Smooth muscle cell (in vitro differentiated cells): Measurements from ENCODE around the gene FITM2. TPM values are rescaled to one million over a fixed set of nuclear protein-coding genes. Genes with fewer than 3 reads are reported as not detected.
A peak's percentile ranks its signal among the peaks of the same experiment; 100 is the strongest.

Experiments used
- DNase-seq: peaks from one replicate; lab custom pipeline; 2025; ENCODE audit not compliant: unreplicated experiment; lab: John Stamatoyannopoulos, UW
- H2AFZ ChIP-seq: fragments of 200-600 bp; sonication (generic); 2 replicates; pipeline ENCODE4 v1.6.0; 2016; ENCODE audit warnings: antibody characterized with exemption, low read depth, mild to moderate bottlenecking
- H3F3A ChIP-seq: fragments of 200-600 bp; sonication (generic); 2 replicates; pipeline ENCODE4 v1.6.0; 2017; ENCODE audit warnings: antibody characterized with exemption, low read depth
- H3K27ac ChIP-seq: fragments of 200-600 bp; sonication (generic); 2 replicates; pipeline ENCODE4 v1.5.1; 2016; ENCODE audit warnings: low read depth, mild to moderate bottlenecking
- H3K27me3 ChIP-seq: fragments of 200-600 bp; sonication (generic); 2 replicates; pipeline ENCODE4 v1.6.1; 2016; ENCODE audit warnings: low read depth, mild to moderate bottlenecking
- H3K36me3 ChIP-seq: fragments of 200-600 bp; sonication (generic); 2 replicates; pipeline ENCODE4 v1.5.1; 2016; ENCODE audit warnings: low read depth
- H3K4me1 ChIP-seq: fragments of 200-600 bp; sonication (generic); 2 replicates; pipeline ENCODE4 v1.5.1; 2016; ENCODE audit warnings: low read depth
- H3K4me2 ChIP-seq: fragments of 200-600 bp; sonication (generic); 2 replicates; pipeline ENCODE4 v1.6.0; 2016; ENCODE audit warnings: mild to moderate bottlenecking
- H3K4me3 ChIP-seq: fragments of 200-600 bp; sonication (generic); 2 replicates; pipeline ENCODE4 v1.5.1; 2016; ENCODE audit warnings: mild to moderate bottlenecking
- H3K79me2 ChIP-seq: fragments of 200-600 bp; sonication (generic); 2 replicates; pipeline ENCODE4 v1.6.0; 2016; ENCODE audit warnings: low read depth, mild to moderate bottlenecking
- H3K9ac ChIP-seq: fragments of 200-600 bp; sonication (generic); 2 replicates; pipeline ENCODE4 v1.6.0; 2016; ENCODE audit warnings: low read depth
- H3K9me3 ChIP-seq: fragments of 200-600 bp; sonication (generic); replicated peaks from 2 replicates; pipeline ENCODE4 v1.5.1; 2016; ENCODE audit warnings: low read depth
- H4K20me1 ChIP-seq: fragments of 200-600 bp; sonication (generic); 2 replicates; pipeline ENCODE4 v1.6.0; 2016; ENCODE audit warnings: low read depth
- WGBS: methylation state at CpG from one replicate; pipeline ENCODE4 v1.1.7; 2016; ENCODE audit warnings: low lambda C conversion rate; 5-methylcytosine and 5-hydroxymethylcytosine counted together
- polyA plus RNA-seq: library from polyadenylated mRNA; unstranded; fragments of >200 nt; fragmentation: Nextera tagmentation; extraction: Ambion mirVana; gene quantifications from 2 replicates; pipeline ENCODE4 v1.2.1, GENCODE V29; 2016
- total RNA-seq: library from RNA; depleted of rRNA; stranded (reverse); fragments of >200 nt; gene quantifications from 2 replicates; pipeline ENCODE4 v1.2.3, GENCODE V29; 2014
- TF ChIP-seq, protein P1 (sequence below): fragments of 200-600 bp; sonication (generic); IDR thresholded peaks from 2 replicates; pipeline ENCODE4 v1.5.1; 2017; ENCODE audit warnings: borderline replicate concordance, mild to moderate bottlenecking, antibody characterized with exemption; ENCODE audit not compliant: insufficient read depth, poor library complexity, severe bottlenecking

The FITM2 gene
- total RNA-seq (2.7 and 3.3 TPM in 2 replicates), polyA plus RNA-seq (2.7 and 3.3 TPM in 2 replicates)

DNA sequence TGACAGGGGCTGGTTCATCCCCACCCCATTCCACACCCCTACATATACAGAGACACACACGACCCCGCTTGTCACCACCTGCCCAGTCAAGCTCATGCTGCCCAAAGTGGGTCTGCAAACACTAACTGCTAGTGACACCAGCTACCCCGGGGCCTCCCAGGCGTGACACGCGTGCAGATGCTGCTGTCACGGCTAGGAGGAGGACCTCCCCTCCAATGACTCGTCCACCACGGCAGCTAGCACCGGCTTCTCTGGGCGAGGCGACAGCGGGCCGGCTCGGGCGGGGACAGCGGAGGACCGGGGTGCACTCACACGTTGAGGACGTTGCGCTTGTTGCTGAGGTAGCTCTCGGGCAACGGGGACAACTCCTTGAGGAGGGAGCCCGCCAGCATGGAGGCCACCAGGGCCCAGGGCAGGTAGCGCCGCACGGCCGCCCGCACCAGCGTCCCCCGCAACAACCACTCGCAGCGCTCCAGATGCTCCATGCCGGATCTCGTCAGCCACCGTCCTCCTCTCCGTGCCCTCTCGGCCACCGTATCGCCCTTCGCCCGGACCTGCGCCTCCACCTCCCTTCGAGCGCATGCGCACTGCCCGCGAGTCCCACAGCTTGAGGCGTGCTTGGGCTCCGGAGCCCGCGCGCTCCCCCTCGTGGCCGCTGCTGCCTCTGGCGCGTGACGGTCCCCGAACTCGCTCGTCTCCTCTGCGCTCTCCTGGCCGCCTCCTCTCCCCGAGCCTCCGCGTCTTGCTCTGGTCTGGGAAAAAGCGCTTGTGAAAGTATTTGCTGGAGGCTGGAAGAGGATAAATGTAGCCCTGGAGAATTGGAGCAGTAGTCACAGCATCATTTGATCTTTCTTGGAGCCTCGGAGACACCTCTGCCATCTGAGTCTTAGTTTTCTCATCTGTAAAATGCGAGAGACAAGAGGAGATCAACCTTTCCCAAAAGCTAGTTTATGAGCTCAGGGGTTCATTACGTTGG is at the start of gene FITM2:
FITM2 (minus strand) TSS at position 539 of the 976 bp plus-strand sequence; CDS start at position 485, 54 bp downstream.
- no peaks in the 10 kb centered on the region for H4K20me1 ChIP-seq
- H3K9ac ChIP-seq, result peak within 1 kb of the TSS; percentile 58
- peaks cover 8% of the 10 kb centered on the region for H3K4me1 ChIP-seq
- TF ChIP-seq, protein P1, sequence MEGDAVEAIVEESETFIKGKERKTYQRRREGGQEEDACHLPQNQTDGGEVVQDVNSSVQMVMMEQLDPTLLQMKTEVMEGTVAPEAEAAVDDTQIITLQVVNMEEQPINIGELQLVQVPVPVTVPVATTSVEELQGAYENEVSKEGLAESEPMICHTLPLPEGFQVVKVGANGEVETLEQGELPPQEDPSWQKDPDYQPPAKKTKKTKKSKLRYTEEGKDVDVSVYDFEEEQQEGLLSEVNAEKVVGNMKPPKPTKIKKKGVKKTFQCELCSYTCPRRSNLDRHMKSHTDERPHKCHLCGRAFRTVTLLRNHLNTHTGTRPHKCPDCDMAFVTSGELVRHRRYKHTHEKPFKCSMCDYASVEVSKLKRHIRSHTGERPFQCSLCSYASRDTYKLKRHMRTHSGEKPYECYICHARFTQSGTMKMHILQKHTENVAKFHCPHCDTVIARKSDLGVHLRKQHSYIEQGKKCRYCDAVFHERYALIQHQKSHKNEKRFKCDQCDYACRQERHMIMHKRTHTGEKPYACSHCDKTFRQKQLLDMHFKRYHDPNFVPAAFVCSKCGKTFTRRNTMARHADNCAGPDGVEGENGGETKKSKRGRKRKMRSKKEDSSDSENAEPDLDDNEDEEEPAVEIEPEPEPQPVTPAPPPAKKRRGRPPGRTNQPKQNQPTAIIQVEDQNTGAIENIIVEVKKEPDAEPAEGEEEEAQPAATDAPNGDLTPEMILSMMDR, result peak; percentile 94
- H2AFZ ChIP-seq, result peak within 1 kb of the TSS; percentile 97
- DNase-seq, result peak; percentile 92
- H3K27me3 ChIP-seq, result no peaks in the 10 kb centered on the region
- peak within 1 kb of the TSS; percentile 70 for H3K4me3 ChIP-seq
- no peaks in the 10 kb centered on the region for H3F3A ChIP-seq
- H3K4me2 ChIP-seq, result peak within 1 kb of the TSS; percentile 85
- no peaks in the 10 kb centered on the region for H3K36me3 ChIP-seq
- H3K27ac ChIP-seq, result peak within 1 kb of the TSS; percentile 17
- peaks cover 5% of the 10 kb centered on the region for H3K79me2 ChIP-seq
- 3% methylated on average over 58 of the region's 70 CpGs for WGBS
- H3K9me3 ChIP-seq, result no peaks in the 10 kb centered on the region

DNA sequence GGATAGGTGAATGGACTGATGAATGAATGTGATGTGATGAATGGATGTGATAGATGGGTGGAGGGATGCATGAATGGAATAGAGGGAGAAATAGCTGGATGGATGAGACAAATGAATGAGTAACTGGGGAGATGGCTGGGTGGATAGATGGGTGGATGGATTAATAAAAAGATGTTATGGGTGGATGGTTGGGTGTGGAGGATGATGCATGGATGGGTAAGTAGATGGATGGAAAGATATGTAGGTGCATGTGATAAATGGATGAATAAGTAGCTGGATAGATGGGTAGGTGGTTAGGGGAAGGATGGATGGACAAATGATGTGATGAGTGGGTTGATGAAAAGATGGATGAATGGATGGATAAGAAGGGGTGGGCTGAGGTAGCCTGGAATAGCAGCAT is 49.2 kb upstream of the FITM2 start:
- TF ChIP-seq, protein P1, result no peak
- no peaks in the 10 kb centered on the region for H3K4me1 ChIP-seq

GRCh38 chr20:44358776-44359175 is 47.8 kb upstream of the FITM2 start:
- Histone ChIP-seq H3F3A (no peaks in the 10 kb centered on the region), H3K9me3 (no peaks in the 10 kb centered on the region), H3K27ac (no peak overlapping the region), H2AFZ (no peak overlapping the region), H4K20me1 (no peaks in the 10 kb centered on the region), H3K27me3 (no peaks in the 10 kb centered on the region), H3K9ac (no peak overlapping the region), H3K79me2 (no peaks in the 10 kb centered on the region), H3K4me1 (no peaks in the 10 kb centered on the region), H3K36me3 (no peaks in the 10 kb centered on the region), H3K4me2 (no peak overlapping the region), H3K4me3 (no peak overlapping the region)
- no peak for DNase-seq
- 68% methylated on average over 8 of the region's 8 CpGs for WGBS
- TF ChIP-seq, protein P1, result no peak

More for the DNA sequence above, 49.2 kb upstream of the FITM2 start:
- H4K20me1 ChIP-seq, result no peaks in the 10 kb centered on the region
- no peaks in the 10 kb centered on the region for H3F3A ChIP-seq
- H3K4me2 ChIP-seq, result no peak overlapping the region
- no peak overlapping the region for H3K27ac ChIP-seq
- H3K79me2 ChIP-seq, result no peaks in the 10 kb centered on the region
- H3K4me3 ChIP-seq, result no peak overlapping the region
- no peaks in the 10 kb centered on the region for H3K27me3 ChIP-seq
- H2AFZ ChIP-seq, result no peak overlapping the region
- no peak for DNase-seq
- no peaks in the 10 kb centered on the region for H3K36me3 ChIP-seq
- no peak overlapping the region for H3K9ac ChIP-seq
- no peaks in the 10 kb centered on the region for H3K9me3 ChIP-seq
